CD4-positive, alpha-beta T cell (primary cell): ENCODE measurements around the gene TMEM260. TPM values are rescaled to one million over a fixed set of nuclear protein-coding genes. Genes with fewer than 3 reads are reported as not detected.
"Not testable (repeated sequence)": the region's sequence is repeated elsewhere in the genome, so short reads cannot be mapped to it uniquely, and the experiment has no call there.

Experiments used
- ATAC-seq: fragments of 200-7000 bp; cut with Tn5 transposase; one replicate; pipeline ENCODE4 v1.10.0; 2022; ENCODE audit warnings: mild to moderate bottlenecking; ENCODE audit not compliant: poor library complexity
- CTCF ChIA-PET: fragments of 350-600 bp; sonication (Branson Sonifier 250); formaldehyde crosslinking; loops from one replicate; lab custom pipeline; 2021; ENCODE audit warnings: antibody characterized with exemption, inconsistent platforms; lab: Charles Lee
- POLR2A ChIA-PET: fragments of 350-600 bp; sonication (Branson Sonifier 250); formaldehyde crosslinking; loops from one replicate; lab custom pipeline; 2021; ENCODE audit warnings: antibody characterized with exemption, inconsistent platforms; lab: Charles Lee
- DNase-seq, 14 experiments: peaks; one replicate each; pipeline ENCODE4 v3.0.0-alpha.2; 2013 to 2020; ENCODE audit warnings: mixed read lengths in 2 of 14
- H3K27ac ChIP-seq, 2 donors: one replicate each; pipeline versions ENCODE4 v1.5.1 to v1.7.0; 2013; ENCODE audit warnings: low read length in 2 of 2, low read depth in 1 of 2, mild to moderate bottlenecking in 1 of 2
- H3K27me3 ChIP-seq, 2 experiments: 1 replicate in 1 of 2; 2 replicates in 1 of 2; pipeline versions ENCODE4 v1.6.1 to v1.7.0; 2013; ENCODE audit warnings: low read length in 2 of 2, control low read depth in 1 of 2, mild to moderate bottlenecking in 1 of 2, moderate library complexity in 1 of 2; ENCODE audit not compliant: insufficient read depth in 2 of 2, control insufficient read depth in 1 of 2
- H3K36me3 ChIP-seq: one replicate; pipeline ENCODE4 v1.6.1; 2013; ENCODE audit warnings: low read length, control low read depth; ENCODE audit not compliant: insufficient read depth
- H3K4me1 ChIP-seq: one replicate; pipeline ENCODE4 v1.6.1; 2013; ENCODE audit warnings: low read length, control low read depth; ENCODE audit not compliant: insufficient read depth
- H3K4me3 ChIP-seq: one replicate; pipeline ENCODE4 v1.5.1; 2013; ENCODE audit warnings: mild to moderate bottlenecking, low read length, moderate library complexity
- H3K9me3 ChIP-seq, 2 experiments: 1 replicate in 1 of 2; 2 replicates in 1 of 2; pipeline versions ENCODE4 v1.6.1 to v1.7.0; 2013; ENCODE audit warnings: low read length in 2 of 2, mild to moderate bottlenecking in 2 of 2, control low read depth in 1 of 2, moderate library complexity in 1 of 2; ENCODE audit not compliant: control insufficient read depth in 1 of 2, insufficient read depth in 1 of 2
- H3K27ac Mint-ChIP-seq: one replicate; pipeline ENCODE4 v1.8.0; 2020; ENCODE audit warnings: mixed read lengths
- H3K27me3 Mint-ChIP-seq: one replicate; pipeline ENCODE4 v1.8.0; 2021; ENCODE audit warnings: mixed read lengths
- H3K36me3 Mint-ChIP-seq: one replicate; pipeline ENCODE4 v1.8.0; 2021; ENCODE audit warnings: low read depth, mixed read lengths
- H3K4me1 Mint-ChIP-seq: one replicate; pipeline ENCODE4 v1.8.0; 2021; ENCODE audit warnings: low read depth, mixed read lengths
- H3K4me3 Mint-ChIP-seq: one replicate; pipeline ENCODE4 v1.8.0; 2020; ENCODE audit warnings: mild to moderate bottlenecking, mixed read lengths
- H3K9me3 Mint-ChIP-seq: one replicate; pipeline ENCODE4 v1.8.0; 2020; ENCODE audit warnings: mixed read lengths
- CTCF ChIP-seq: fragments of 200-600 bp; IDR thresholded peaks from one replicate; pipeline ENCODE4 v1.8.0; 2022; ENCODE audit warnings: antibody characterized with exemption, mild to moderate bottlenecking
- intact Hi-C, 2 experiments: fragments of 100-400 bp; cut with DNase I in 1 of 2; cut with micrococcal nuclease in 1 of 2; formaldehyde crosslinking; loops; one replicate each; pipeline versions ENCODE4 v1.15.1 to v1.9.0; 2023 to 2025; cut with DNase I, micrococcal nuclease
- total RNA-seq, 174 experiments: library from RNA in 2 of 174; stranded (reverse) in 2 of 174; gene quantifications; one replicate each; pipeline ENCODE4 v1.2.3 and lab custom pipeline; 2021 to 2026

The TMEM260 gene
- total RNA-seq, 2 experiments from 2014 or later: 8.7 to 9.2 TPM

- Histone ChIP-seq H3K36me3 (no peaks in the 10 kb centered on the region), H3K27me3 (no peaks in the 10 kb centered on the region), H3K9me3 (no peaks in the 10 kb centered on the region), H3K27ac (no peak overlapping the region), H3K4me3 (no peak overlapping the region), H3K4me1 (no peaks in the 10 kb centered on the region)
- H3K4me3 Mint-ChIP-seq: no peak overlapping the region
- ChIA-PET CTCF (no interaction called here), POLR2A (no interaction called here)
- no peak overlapping the region for H3K27ac Mint-ChIP-seq
- no peaks in the 10 kb centered on the region for H3K4me1 Mint-ChIP-seq
- DNase-seq: no peak
- no peak for TF ChIP-seq CTCF
- H3K36me3 Mint-ChIP-seq: no peaks in the 10 kb centered on the region
- H3K9me3 Mint-ChIP-seq: no peaks in the 10 kb centered on the region
- intact Hi-C loops: no loop called here
- peaks cover 6% of the 10 kb centered on the region for H3K27me3 Mint-ChIP-seq
- no peak for ATAC-seq
These were observed 107.5 kb downstream of the TMEM260 start for GRCh38 chr14:56687123-56687522.

GRCh38 chr14:56694609-56695008 is 115.0 kb downstream of the TMEM260 start:
- H3K4me1 ChIP-seq: no peaks in the 10 kb centered on the region
- Mint-ChIP-seq H3K4me3 (no peak overlapping the region), H3K4me1 (no peaks in the 10 kb centered on the region), H3K27ac (no peak overlapping the region), H3K36me3 (no peaks in the 10 kb centered on the region), H3K27me3 (peaks cover 16% of the 10 kb centered on the region), H3K9me3 (no peaks in the 10 kb centered on the region)
- DNase-seq: no peak
- ChIA-PET CTCF (no interaction called here), POLR2A (no interaction called here)
- H3K36me3 ChIP-seq: no peaks in the 10 kb centered on the region
- no peak for TF ChIP-seq CTCF
- no peak for ATAC-seq
- intact Hi-C loops: no loop called here
- no peaks in the 10 kb centered on the region for H3K9me3 ChIP-seq
- H3K27me3 ChIP-seq: no peaks in the 10 kb centered on the region
- H3K27ac ChIP-seq: no peak overlapping the region
- no peak overlapping the region for H3K4me3 ChIP-seq

- H3K27ac Mint-ChIP-seq, H3K9me3 ChIP-seq, H3K4me1 ChIP-seq, ATAC-seq, intact Hi-C loops, H3K4me3 ChIP-seq, DNase-seq, H3K36me3 ChIP-seq, H3K4me1 Mint-ChIP-seq, H3K27me3 ChIP-seq, H3K4me3 Mint-ChIP-seq, CTCF ChIA-PET, H3K27ac ChIP-seq, POLR2A ChIA-PET, H3K36me3 Mint-ChIP-seq, H3K9me3 Mint-ChIP-seq: not testable (repeated sequence)
- peaks cover 16% of the 10 kb centered on the region for H3K27me3 Mint-ChIP-seq
These were observed 115.6 kb downstream of the TMEM260 start for GRCh38 chr14:56695216-56695615.

Other genes with a start within 250 kb of the TMEM260 start
- not detected for gene OTX2, start 230.7 kb downstream of the TMEM260 start, total RNA-seq